HEK293 (cell line): Measurements from ENCODE around the gene CLIP3.

Source experiments
- CTCF ChIP-seq: fragments of 450-650 bp; formaldehyde crosslinking; IDR thresholded peaks from 2 replicates; pipeline ENCODE4 v1.5.1; 2016; ENCODE audit warnings: missing biosample characterization, missing genetic modification characterization
- HIC1 ChIP-seq: fragments of 450-650 bp; formaldehyde crosslinking; IDR thresholded peaks from 2 replicates; pipeline ENCODE4 v1.5.1; 2016; ENCODE audit warnings: missing biosample characterization, missing genetic modification characterization
- HOXA7 ChIP-seq: sonication (generic); formaldehyde crosslinking; IDR thresholded peaks from 2 replicates; pipeline ENCODE4 v1.8.1; 2022; ENCODE audit warnings: missing genetic modification reagents, borderline replicate concordance
- HOXC10 ChIP-seq: sonication (generic); formaldehyde crosslinking; IDR thresholded peaks from 2 replicates; pipeline ENCODE4 v1.8.1; 2023; ENCODE audit warnings: mild to moderate bottlenecking, missing genetic modification reagents
- KLF1 ChIP-seq: fragments of 450-650 bp; formaldehyde crosslinking; IDR thresholded peaks from 2 replicates; pipeline ENCODE4 v1.5.1; 2016; ENCODE audit warnings: missing biosample characterization, missing genetic modification characterization
- KLF10 ChIP-seq: fragments of 450-650 bp; IDR thresholded peaks from 2 replicates; pipeline ENCODE4 v1.5.1; 2018; ENCODE audit warnings: missing biosample characterization, mild to moderate bottlenecking, missing genetic modification characterization
- KLF7 ChIP-seq: fragments of 450-650 bp; formaldehyde crosslinking; IDR thresholded peaks from 2 replicates; pipeline ENCODE4 v1.5.1; 2016; ENCODE audit warnings: missing biosample characterization, missing genetic modification characterization, borderline replicate concordance
- OSR2 ChIP-seq: fragments of 450-650 bp; formaldehyde crosslinking; IDR thresholded peaks from 2 replicates; pipeline ENCODE4 v1.5.1; 2016; ENCODE audit warnings: missing biosample characterization, missing genetic modification characterization
- REST ChIP-seq: fragments of 450-650 bp; formaldehyde crosslinking; IDR thresholded peaks from 2 replicates; pipeline ENCODE4 v1.5.1; 2016; ENCODE audit warnings: missing biosample characterization, missing genetic modification characterization
- SETDB1 ChIP-seq: IDR thresholded peaks from one replicate; pipeline ENCODE4 v1.6.1; 2017; ENCODE audit warnings: mild to moderate bottlenecking, low read length, moderate library complexity, mixed read lengths; ENCODE audit not compliant: insufficient read length
- TRIM28 ChIP-seq: IDR thresholded peaks from 2 replicates; pipeline ENCODE4 v1.6.1; 2011; ENCODE audit warnings: low read length, control low read depth, borderline replicate concordance
- ZNF140 ChIP-seq: fragments of 450-650 bp; formaldehyde crosslinking; IDR thresholded peaks from 2 replicates; pipeline ENCODE4 v1.5.1; 2016; ENCODE audit warnings: missing biosample characterization, missing genetic modification characterization
- ZNF157 ChIP-seq: fragments of 450-650 bp; formaldehyde crosslinking; IDR thresholded peaks from 2 replicates; pipeline ENCODE4 v1.5.1; 2016; ENCODE audit warnings: missing biosample characterization, missing genetic modification characterization
- ZNF174 ChIP-seq: fragments of 450-650 bp; formaldehyde crosslinking; IDR thresholded peaks from 2 replicates; pipeline ENCODE4 v1.5.0; 2017; ENCODE audit warnings: missing biosample characterization, mild to moderate bottlenecking, missing genetic modification characterization
- ZNF175 ChIP-seq: fragments of 450-650 bp; formaldehyde crosslinking; IDR thresholded peaks from 2 replicates; pipeline ENCODE4 v1.5.1; 2016; ENCODE audit warnings: missing biosample characterization, missing genetic modification characterization
- ZNF214 ChIP-seq: fragments of 450-650 bp; formaldehyde crosslinking; IDR thresholded peaks from 2 replicates; pipeline ENCODE4 v1.5.1; 2017; ENCODE audit warnings: missing biosample characterization, mild to moderate bottlenecking, missing genetic modification characterization, borderline replicate concordance
- ZNF24 ChIP-seq: fragments of 450-650 bp; formaldehyde crosslinking; IDR thresholded peaks from 2 replicates; pipeline ENCODE4 v1.5.1; 2016; ENCODE audit warnings: missing biosample characterization, missing genetic modification characterization
- ZNF292 ChIP-seq: fragments of 450-650 bp; formaldehyde crosslinking; IDR thresholded peaks from 2 replicates; pipeline ENCODE4 v1.5.1; 2016; ENCODE audit warnings: low read depth, missing biosample characterization, missing genetic modification characterization, borderline replicate concordance
- ZNF404 ChIP-seq: fragments of 450-650 bp; formaldehyde crosslinking; IDR thresholded peaks from 2 replicates; pipeline ENCODE4 v1.5.1; 2017; ENCODE audit warnings: missing biosample characterization, missing genetic modification characterization
- ZNF433 ChIP-seq: fragments of 450-650 bp; formaldehyde crosslinking; IDR thresholded peaks from 2 replicates; pipeline ENCODE4 v1.5.1; 2016; ENCODE audit warnings: missing biosample characterization, missing genetic modification characterization, low read depth
- ZNF501 ChIP-seq: fragments of 450-650 bp; formaldehyde crosslinking; IDR thresholded peaks from 2 replicates; pipeline ENCODE4 v1.5.1; 2016; ENCODE audit warnings: missing biosample characterization, missing genetic modification characterization
- ZNF518A ChIP-seq: fragments of 450-650 bp; formaldehyde crosslinking; conservative IDR thresholded peaks from 2 replicates; pipeline ENCODE4 v1.5.1; 2016; ENCODE audit warnings: low read depth, missing biosample characterization, missing genetic modification characterization
- ZNF529 ChIP-seq: fragments of 450-650 bp; formaldehyde crosslinking; IDR thresholded peaks from 2 replicates; pipeline ENCODE4 v1.5.1; 2017; ENCODE audit warnings: missing genetic modification characterization, missing biosample characterization; ENCODE audit not compliant: insufficient replicate concordance
- ZNF548 ChIP-seq: fragments of 450-650 bp; formaldehyde crosslinking; IDR thresholded peaks from 2 replicates; pipeline ENCODE4 v1.5.1; 2016; ENCODE audit warnings: missing biosample characterization, missing genetic modification characterization
- ZNF555 ChIP-seq: fragments of 450-650 bp; formaldehyde crosslinking; conservative IDR thresholded peaks from 2 replicates; pipeline ENCODE4 v1.5.1; 2017; ENCODE audit warnings: missing biosample characterization, mild to moderate bottlenecking, missing genetic modification characterization, inconsistent platforms
- ZNF792 ChIP-seq: fragments of 450-650 bp; formaldehyde crosslinking; IDR thresholded peaks from 2 replicates; pipeline ENCODE4 v1.5.1; 2016; ENCODE audit warnings: missing biosample characterization, missing genetic modification characterization
- ZNF843 ChIP-seq: fragments of 450-650 bp; formaldehyde crosslinking; IDR thresholded peaks from 2 replicates; pipeline ENCODE4 v1.5.1; 2016; ENCODE audit warnings: missing biosample characterization, missing genetic modification characterization

Gene CLIP3

GRCh38 chr19:35995048-35995993, 37.4 kb downstream of the CLIP3 start, which contains the start of gene SDHAF1 (continued):
- TF ChIP-seq ZNF140 (tag by site-specific recombination) (no peak), HOXA7 (CRISPR knock-in tag) (peak; percentile 71; the same call in 1 of the 2 replicates), KLF7 (tag by site-specific recombination) (no peak), ZNF555 (no peak), ZNF433 (no peak), ZNF792 (tag by site-specific recombination) (peak; percentile 9; the same call in 1 of the 2 replicates), ZNF24 (tag by site-specific recombination) (0 out of 2 replicates have a peak, but pooled peaks have one; percentile 11), REST (tag by site-specific recombination) (peak; percentile 74), ZNF518A (tag by site-specific recombination) (peak; percentile 70), ZNF174 (tag by site-specific recombination) (no peak), ZNF157 (tag by site-specific recombination) (no peak), ZNF843 (peak; percentile 76), TRIM28 (no peak), OSR2 (tag by site-specific recombination) (no peak), ZNF292 (tag by site-specific recombination) (no peak), KLF1 (peak; percentile 44; the same call in 1 of the 2 replicates), SETDB1 (no peak), ZNF529 (no peak), ZNF501 (peak; percentile 89), ZNF548 (no peak), HOXC10 (no peak), CTCF (tag by site-specific recombination) (no peak; the same call in 1 of the 2 replicates), HIC1 (tag by site-specific recombination) (peak; percentile 83), KLF10 (tag by site-specific recombination) (no peak; the same call in 1 of the 2 replicates), ZNF175 (tag by site-specific recombination) (no peak), ZNF404 (no peak), ZNF214 (no peak)
